HepG2 (cell line): ENCODE results near the gene TTC19. TPM values are rescaled to one million over a fixed set of nuclear protein-coding genes. Genes with fewer than 3 reads are reported as not detected.

Experiments
- CEBPB ChIP-seq: IDR thresholded peaks from 2 replicates; pipeline ENCODE4 v1.6.1; 2011; ENCODE audit warnings: low read depth, low read length, improper control_type of control experiment, borderline replicate concordance
- CHCHD3 ChIP-seq: sonication (generic); formaldehyde crosslinking; IDR thresholded peaks from 2 replicates; pipeline ENCODE4 v1.8.0; 2022; ENCODE audit warnings: mild to moderate bottlenecking, missing genetic modification reagents, moderate library complexity
- EZH2 ChIP-seq: conservative IDR thresholded peaks from 2 replicates; pipeline ENCODE4 v1.6.1; 2012; ENCODE audit warnings: mild to moderate bottlenecking, low read depth, low read length, moderate library complexity
- MED13 ChIP-seq: sonication (generic); formaldehyde crosslinking; IDR thresholded peaks from 2 replicates; pipeline ENCODE4 v1.5.0; 2020; ENCODE audit warnings: missing genetic modification reagents
- MIXL1 ChIP-seq: IDR thresholded peaks from 2 replicates; pipeline ENCODE4 v1.6.1; 2016
- PCBP2 ChIP-seq: fragments of 200-400 bp; formaldehyde crosslinking; optimal IDR thresholded peaks from 2 replicates; pipeline ENCODE3; 2018; ENCODE audit warnings: low read length, low read depth; ENCODE audit not compliant: poor library complexity, severe bottlenecking
- REL ChIP-seq: sonication (generic); formaldehyde crosslinking; conservative IDR thresholded peaks from 2 replicates; pipeline ENCODE4 v1.8.0; 2022; ENCODE audit warnings: mild to moderate bottlenecking, missing genetic modification reagents, moderate library complexity
- SP140L ChIP-seq: sonication (generic); formaldehyde crosslinking; IDR thresholded peaks from 2 replicates; pipeline ENCODE4 v1.4.0; 2020; ENCODE audit warnings: missing genetic modification reagents, borderline replicate concordance
- SUZ12 ChIP-seq: fragments of 150-350 bp; IDR thresholded peaks from 2 replicates; pipeline ENCODE4 v1.6.1; 2014; ENCODE audit warnings: low read depth, low read length
- ZC3H4 ChIP-seq: sonication (generic); formaldehyde crosslinking; IDR thresholded peaks from 2 replicates; pipeline ENCODE4 v1.4.0; 2020; ENCODE audit warnings: missing genetic modification reagents, borderline replicate concordance
- ZNF207 ChIP-seq: fragments of 450-650 bp; IDR thresholded peaks from 2 replicates; pipeline ENCODE4 v1.6.1; 2016; ENCODE audit warnings: antibody characterized with exemption, borderline replicate concordance
- polyA plus RNA-seq, 8 experiments: library from polyadenylated mRNA; depleted of rRNA in 3 of 8; stranded (reverse) in 7 of 8; unstranded in 1 of 8; fragments of >200 nt; fragmentation: Illumina TruSeq in 4 of 8; extraction: Trizol in 4 of 8; gene quantifications; 2 replicates each; pipeline versions ENCODE4 v1.2.1 to v1.2.3, GENCODE V29; 2011 to 2016; ENCODE audit warnings: low read depth in 4 of 8, missing spikeins in 1 of 8, mixed read lengths in 1 of 8; ENCODE audit not compliant: insufficient read depth in 1 of 8
- total RNA-seq, 5 experiments: library from RNA; depleted of rRNA; stranded (reverse); fragments of >200 nt; fragmentation: Illumina TruSeq; extraction: Trizol; gene quantifications; 2 replicates each; pipeline ENCODE4 v1.2.3, GENCODE V29; 2016; ENCODE audit warnings: low read depth in 1 of 5
- TF ChIP-seq, protein P1 (sequence below): sonication (generic); formaldehyde crosslinking; IDR thresholded peaks from 2 replicates; pipeline ENCODE4 v1.4.0; 2020; ENCODE audit warnings: missing genetic modification reagents
- TF ChIP-seq, protein P2 (sequence below): sonication (generic); formaldehyde crosslinking; conservative IDR thresholded peaks from 2 replicates; pipeline ENCODE4 v1.8.0; 2022; ENCODE audit warnings: mild to moderate bottlenecking, moderate library complexity, missing genetic modification reagents
- TF ChIP-seq, protein P3 (sequence below): sonication (generic); formaldehyde crosslinking; IDR thresholded peaks from 2 replicates; pipeline ENCODE4 v1.8.1; 2023; ENCODE audit warnings: mild to moderate bottlenecking, moderate library complexity, missing genetic modification reagents
- TF ChIP-seq, protein P4 (sequence below): sonication (generic); formaldehyde crosslinking; IDR thresholded peaks from 2 replicates; pipeline ENCODE4 v1.5.0; 2020; ENCODE audit warnings: missing genetic modification reagents, mild to moderate bottlenecking, borderline replicate concordance
- TF ChIP-seq, protein P5 (sequence below): sonication (generic); formaldehyde crosslinking; IDR thresholded peaks from 2 replicates; pipeline ENCODE4 v1.8.0; 2022; ENCODE audit warnings: mild to moderate bottlenecking, missing genetic modification reagents, moderate library complexity
- TF ChIP-seq, protein P6 (sequence below): IDR thresholded peaks from 2 replicates; pipeline ENCODE4 v1.6.1; 2016; ENCODE audit warnings: missing genetic modification reagents, missing compliant biosample characterization
- TF ChIP-seq, protein P7 (sequence below): sonication (generic); formaldehyde crosslinking; IDR thresholded peaks from 2 replicates; pipeline ENCODE4 v1.8.1; 2023; ENCODE audit warnings: mild to moderate bottlenecking, inconsistent platforms, moderate library complexity, missing genetic modification reagents, borderline replicate concordance

Gene TTC19
- total and polyA plus RNA-seq, 2 of the 13 experiments (the other 11 are each of a cell fraction or from before 2014, with no cell fraction given) = 4.4 to 24.3 TPM

DNA sequence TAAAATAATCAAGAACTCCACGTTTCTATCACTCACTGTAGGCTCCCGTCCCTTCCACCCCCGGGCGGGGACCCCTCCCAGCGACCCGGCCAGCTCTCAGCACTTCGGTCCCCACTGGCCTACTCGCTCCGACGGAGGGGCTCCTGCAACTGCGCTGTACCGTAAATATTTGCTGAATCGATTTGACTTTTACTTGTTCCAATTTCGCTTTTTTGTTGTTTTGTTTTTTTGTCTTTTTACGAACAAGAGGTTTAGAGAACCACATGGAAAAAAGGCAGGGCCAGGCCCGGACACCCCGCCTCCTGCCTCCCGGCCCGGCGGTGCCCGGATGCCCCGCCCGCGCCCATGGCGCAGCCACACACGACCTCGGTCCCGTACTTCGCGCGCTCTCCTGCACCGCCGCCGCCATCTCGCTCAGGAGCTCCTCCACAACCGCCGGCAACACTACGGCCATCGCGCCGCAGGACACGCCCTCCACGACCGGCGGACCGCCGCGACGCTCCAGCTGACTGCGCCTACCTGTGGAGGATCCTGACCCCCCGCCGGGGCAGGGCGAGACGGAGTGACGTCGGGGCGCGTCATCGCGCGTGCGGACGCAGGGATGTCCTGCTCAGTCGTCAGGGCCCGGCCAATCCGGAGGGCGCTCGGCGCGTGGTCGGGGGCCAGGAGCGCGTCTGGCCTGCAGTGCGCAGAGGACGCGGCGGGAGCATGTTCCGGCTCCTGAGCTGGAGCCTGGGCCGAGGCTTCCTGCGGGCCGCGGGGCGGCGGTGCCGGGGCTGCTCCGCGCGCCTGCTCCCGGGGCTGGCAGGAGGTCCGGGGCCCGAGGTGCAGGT is at the start of gene TTC19, which contains the start of gene ZSWIM7 (continued):
- TF ChIP-seq CEBPB (no peak), EZH2 (no peak), MIXL1 (CRISPR knock-in tag) (0 out of 2 replicates have a peak, but pooled peaks have one; percentile 74), PCBP2 (no peak), CHCHD3 (CRISPR knock-in tag) (peak; percentile 84), REL (peak; percentile 99), MED13 (CRISPR knock-in tag) (peak; percentile 44; the same call in 1 of the 2 replicates), ZNF207 (no peak), SUZ12 (no peak), ZC3H4 (no peak), SP140L (CRISPR knock-in tag) (no peak)
- TF ChIP-seq, protein P1, sequence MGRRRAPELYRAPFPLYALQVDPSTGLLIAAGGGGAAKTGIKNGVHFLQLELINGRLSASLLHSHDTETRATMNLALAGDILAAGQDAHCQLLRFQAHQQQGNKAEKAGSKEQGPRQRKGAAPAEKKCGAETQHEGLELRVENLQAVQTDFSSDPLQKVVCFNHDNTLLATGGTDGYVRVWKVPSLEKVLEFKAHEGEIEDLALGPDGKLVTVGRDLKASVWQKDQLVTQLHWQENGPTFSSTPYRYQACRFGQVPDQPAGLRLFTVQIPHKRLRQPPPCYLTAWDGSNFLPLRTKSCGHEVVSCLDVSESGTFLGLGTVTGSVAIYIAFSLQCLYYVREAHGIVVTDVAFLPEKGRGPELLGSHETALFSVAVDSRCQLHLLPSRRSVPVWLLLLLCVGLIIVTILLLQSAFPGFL = no peak
- TF ChIP-seq, protein P2, sequence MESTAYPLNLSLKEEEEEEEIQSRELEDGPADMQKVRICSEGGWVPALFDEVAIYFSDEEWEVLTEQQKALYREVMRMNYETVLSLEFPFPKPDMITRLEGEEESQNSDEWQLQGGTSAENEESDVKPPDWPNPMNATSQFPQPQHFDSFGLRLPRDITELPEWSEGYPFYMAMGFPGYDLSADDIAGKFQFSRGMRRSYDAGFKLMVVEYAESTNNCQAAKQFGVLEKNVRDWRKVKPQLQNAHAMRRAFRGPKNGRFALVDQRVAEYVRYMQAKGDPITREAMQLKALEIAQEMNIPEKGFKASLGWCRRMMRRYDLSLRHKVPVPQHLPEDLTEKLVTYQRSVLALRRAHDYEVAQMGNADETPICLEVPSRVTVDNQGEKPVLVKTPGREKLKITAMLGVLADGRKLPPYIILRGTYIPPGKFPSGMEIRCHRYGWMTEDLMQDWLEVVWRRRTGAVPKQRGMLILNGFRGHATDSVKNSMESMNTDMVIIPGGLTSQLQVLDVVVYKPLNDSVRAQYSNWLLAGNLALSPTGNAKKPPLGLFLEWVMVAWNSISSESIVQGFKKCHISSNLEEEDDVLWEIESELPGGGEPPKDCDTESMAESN (CRISPR knock-in tag) = peak; percentile 98
- TF ChIP-seq, protein P3, sequence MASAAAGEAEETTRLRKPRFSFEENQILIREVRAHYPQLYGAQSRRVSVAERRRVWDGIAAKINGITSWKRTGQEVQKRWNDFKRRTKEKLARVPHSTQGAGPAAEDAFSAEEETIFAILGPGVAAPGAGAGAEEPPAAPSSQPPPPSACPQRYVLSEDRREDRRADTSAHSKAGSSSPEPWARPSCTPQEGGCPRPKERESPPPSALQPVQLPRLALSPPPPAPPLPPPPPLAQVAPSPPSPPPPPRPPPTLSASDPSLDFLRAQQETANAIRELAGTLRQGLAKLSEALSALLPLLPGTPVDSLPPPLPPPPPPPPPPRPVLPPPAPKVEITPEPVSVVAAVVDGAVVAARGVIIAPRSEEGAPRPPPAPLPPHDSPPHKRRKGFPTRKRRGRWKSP (CRISPR knock-in tag) = peak; percentile 95
- TF ChIP-seq, protein P4, sequence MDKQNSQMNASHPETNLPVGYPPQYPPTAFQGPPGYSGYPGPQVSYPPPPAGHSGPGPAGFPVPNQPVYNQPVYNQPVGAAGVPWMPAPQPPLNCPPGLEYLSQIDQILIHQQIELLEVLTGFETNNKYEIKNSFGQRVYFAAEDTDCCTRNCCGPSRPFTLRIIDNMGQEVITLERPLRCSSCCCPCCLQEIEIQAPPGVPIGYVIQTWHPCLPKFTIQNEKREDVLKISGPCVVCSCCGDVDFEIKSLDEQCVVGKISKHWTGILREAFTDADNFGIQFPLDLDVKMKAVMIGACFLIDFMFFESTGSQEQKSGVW (CRISPR knock-in tag) = no peak; the same call in 1 of the 2 replicates
- TF ChIP-seq, protein P5, sequence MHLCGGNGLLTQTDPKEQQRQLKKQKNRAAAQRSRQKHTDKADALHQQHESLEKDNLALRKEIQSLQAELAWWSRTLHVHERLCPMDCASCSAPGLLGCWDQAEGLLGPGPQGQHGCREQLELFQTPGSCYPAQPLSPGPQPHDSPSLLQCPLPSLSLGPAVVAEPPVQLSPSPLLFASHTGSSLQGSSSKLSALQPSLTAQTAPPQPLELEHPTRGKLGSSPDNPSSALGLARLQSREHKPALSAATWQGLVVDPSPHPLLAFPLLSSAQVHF = peak; percentile 97
- TF ChIP-seq, protein P6, sequence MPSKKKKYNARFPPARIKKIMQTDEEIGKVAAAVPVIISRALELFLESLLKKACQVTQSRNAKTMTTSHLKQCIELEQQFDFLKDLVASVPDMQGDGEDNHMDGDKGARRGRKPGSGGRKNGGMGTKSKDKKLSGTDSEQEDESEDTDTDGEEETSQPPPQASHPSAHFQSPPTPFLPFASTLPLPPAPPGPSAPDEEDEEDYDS (CRISPR knock-in tag) = peak; percentile 95
- TF ChIP-seq, protein P7, sequence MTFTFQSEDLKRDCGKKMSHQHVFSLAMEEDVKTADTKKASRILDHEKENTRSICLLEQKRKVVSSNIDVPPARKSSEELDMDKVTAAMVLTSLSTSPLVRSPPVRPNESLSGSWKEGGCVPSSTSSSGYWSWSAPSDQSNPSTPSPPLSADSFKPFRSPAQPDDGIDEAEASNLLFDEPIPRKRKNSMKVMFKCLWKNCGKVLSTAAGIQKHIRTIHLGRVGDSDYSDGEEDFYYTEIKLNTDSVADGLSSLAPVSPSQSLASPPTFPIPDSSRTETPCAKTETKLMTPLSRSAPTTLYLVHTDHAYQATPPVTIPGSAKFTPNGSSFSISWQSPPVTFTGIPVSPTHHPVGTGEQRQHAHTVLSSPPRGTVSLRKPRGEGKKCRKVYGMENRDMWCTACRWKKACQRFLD (CRISPR knock-in tag) = no peak
